Measurements from ENCODE around the gene C17orf100. TPM values are rescaled to one million over a fixed set of nuclear protein-coding genes. Genes with fewer than 3 reads are reported as not detected.

Gene C17orf100
- total and polyA plus RNA-seq, 9 of the 15 experiments (the other 6 are each of a cell fraction or from before 2014, with no cell fraction given), result 0.04 to 1.7 (median 0.43) TPM

- in situ Hi-C loops (cut with MboI), result no loop called here
- no TSS peak for BruUV-seq (replicated peaks)
- Histone ChIP-seq H3K9me1 (ENCODE audit: control insufficient read depth, insufficient read depth, low read length) (no peaks in the 10 kb centered on the region), H3K9ac (ENCODE audit: insufficient read depth in 1 of 2, low read depth in 2 of 2, low read length in 2 of 2) (no peak overlapping the region), H3K4me2 (ENCODE audit: insufficient read depth, low read length) (no peak overlapping the region), H3K4me3 (no peak overlapping the region), H2AFZ (ENCODE audit: low read depth, low read length) (no peak overlapping the region), H3K79me2 (ENCODE audit: control insufficient read depth, insufficient read depth, low read length) (peaks cover 65% of the 10 kb centered on the region), H3K9me3 (replicated peaks; ENCODE audit: control insufficient read depth, insufficient read depth, low read depth, low read length) (no peaks in the 10 kb centered on the region), H3K27me3 (ENCODE audit: control insufficient read depth in 2 of 2, insufficient read depth in 2 of 2, low read length in 2 of 2) (no peaks in the 10 kb centered on the region), H3K4me1 (replicated peaks in 1 of 2; ENCODE audit: control insufficient read depth in 2 of 2, insufficient read depth in 2 of 2, low read length in 2 of 2) (peaks cover 6 to 25% of the 10 kb centered on the region in 2 experiments; a peak in 4 of 5 replicates), H4K20me1 (replicated peaks; ENCODE audit: control insufficient read depth, insufficient read depth, low read length) (no peaks in the 10 kb centered on the region), H3K27ac (ENCODE audit: extremely low read depth, low read depth, low read length) (no peak overlapping the region), H3K36me3 (ENCODE audit: control insufficient read depth, insufficient read depth, low read length) (peaks cover 56% of the 10 kb centered on the region; the same call in 2 of the 3 replicates)
- TF ChIP-seq TAF9B (IDR thresholded peaks at IDR 0.05; ENCODE audit: partially characterized antibody) (no peak), DIDO1 (tag; IDR thresholded peaks at IDR 0.05; ENCODE audit: low read depth) (no peak), HMBOX1 (IDR thresholded peaks at IDR 0.05) (peak; percentile 89), POLR2A (conservative IDR thresholded peaks at IDR 0.05) (peak; percentile 40)
- ChIA-PET CTCF (ENCODE audit: low intra/inter-chr PET ratio) (no interaction called here), POLR2A (no interaction called here)
- no peak for DNase-seq (ENCODE audit: extremely low read depth in 1 of 4, low spot score in 3 of 4)
- 89% methylated on average over 5 of the region's 5 CpGs for WGBS (ENCODE audit: insufficient coverage, low coverage, missing lambda C conversion rate)
- ATAC-seq, result no peak
- intact Hi-C loops (cut with micrococcal nuclease), result loop anchor here (10.0 kb wide), 2 partner anchors 189 to 1359 kb away; partner anchors contain the start of gene RABEP1
- FAIRE-seq, result no peak
Measured at GRCh38 chr17:6643451-6644125, 8.0 kb upstream of the C17orf100 start.

- no peak overlapping the region for H3K27ac ChIP-seq (ENCODE audit: extremely low read depth, low read depth, low read length)
- H3K9me1 ChIP-seq (ENCODE audit: control insufficient read depth, insufficient read depth, low read length), result peaks cover 3% of the 10 kb centered on the region
- H3K4me3 ChIP-seq, result no peak overlapping the region
- peaks cover 58% of the 10 kb centered on the region for H3K36me3 ChIP-seq (ENCODE audit: control insufficient read depth, insufficient read depth, low read length)
- CTCF ChIA-PET (ENCODE audit: low intra/inter-chr PET ratio), result no interaction called here
- TF ChIP-seq FOS (IDR thresholded peaks at IDR 0.05; ENCODE audit: extremely low read depth, insufficient read length) (no peak), CTCF (IDR thresholded peaks at IDR 0.05 in 2 of 3, conservative IDR thresholded peaks at IDR 0.05 in 1 of 3; ENCODE audit: insufficient read depth in 2 of 3, low read depth in 1 of 3, low read length in 3 of 3) (peak in 2 of 3 experiments; percentile 40 to 60; a peak in 4 of 6 replicates), RAD21 (CRISPR knock-in tag; conservative IDR thresholded peaks at IDR 0.05 in 1 of 2, IDR thresholded peaks at IDR 0.05 in 1 of 2) (peak in 1 of 2 experiments; percentile 22; a peak in 1 of 4 replicates), E2F8 (IDR thresholded peaks at IDR 0.05; ENCODE audit: low read depth, partially characterized antibody) (no peak)
- BruUV-seq (replicated peaks), result no TSS peak
- H4K20me1 ChIP-seq (replicated peaks; ENCODE audit: control insufficient read depth, insufficient read depth, low read length), result no peaks in the 10 kb centered on the region; the same call in 1 of the 2 replicates
- ATAC-seq (no peak), FAIRE-seq (no peak), DNase-seq (ENCODE audit: extremely low read depth in 1 of 4, low spot score in 3 of 4) (peak in 1 of 4 experiments; percentile 9)
- peaks cover 50% of the 10 kb centered on the region for H3K79me2 ChIP-seq (ENCODE audit: control insufficient read depth, insufficient read depth, low read length)
- in situ Hi-C loops (cut with MboI), result no loop called here
- POLR2A ChIA-PET, result interaction anchor here (0.6 to 0.7 kb wide), 4 partner anchors 12 to 1195 kb away, joined by 3 to 4 read pairs (median 3); no protein-coding TSS in a partner anchor
- H3K4me1 ChIP-seq (replicated peaks in 1 of 2; ENCODE audit: control insufficient read depth in 2 of 2, insufficient read depth in 2 of 2, low read length in 2 of 2), result peaks cover 9 to 16% of the 10 kb centered on the region in 2 experiments; a peak in 4 of 5 replicates
- no peak overlapping the region for H2AFZ ChIP-seq (ENCODE audit: low read depth, low read length)
- no peak overlapping the region for H3K9ac ChIP-seq (ENCODE audit: insufficient read depth in 1 of 2, low read depth in 2 of 2, low read length in 2 of 2)
- no peak overlapping the region for H3K4me2 ChIP-seq (ENCODE audit: insufficient read depth, low read length)
- H3K27me3 ChIP-seq (ENCODE audit: control insufficient read depth in 2 of 2, insufficient read depth in 2 of 2, low read length in 2 of 2), result no peaks in the 10 kb centered on the region
- intact Hi-C loops (cut with micrococcal nuclease), result loop anchor here (10.0 kb wide), 2 partner anchors 193 to 1363 kb away; partner anchors contain the start of gene RABEP1
- no peaks in the 10 kb centered on the region for H3K9me3 ChIP-seq (replicated peaks; ENCODE audit: control insufficient read depth, insufficient read depth, low read depth, low read length)
Measured at GRCh38 chr17:6648181-6648580, 3.4 kb upstream of the C17orf100 start.

Data from K562 (cell line).